ENCODE measurements around the gene YTHDC2. TPM values are rescaled to one million over a fixed set of nuclear protein-coding genes. Genes with fewer than 3 reads are reported as not detected.

The YTHDC2 gene
- total RNA-seq, 1 donor, result 32.6 TPM

DNA sequence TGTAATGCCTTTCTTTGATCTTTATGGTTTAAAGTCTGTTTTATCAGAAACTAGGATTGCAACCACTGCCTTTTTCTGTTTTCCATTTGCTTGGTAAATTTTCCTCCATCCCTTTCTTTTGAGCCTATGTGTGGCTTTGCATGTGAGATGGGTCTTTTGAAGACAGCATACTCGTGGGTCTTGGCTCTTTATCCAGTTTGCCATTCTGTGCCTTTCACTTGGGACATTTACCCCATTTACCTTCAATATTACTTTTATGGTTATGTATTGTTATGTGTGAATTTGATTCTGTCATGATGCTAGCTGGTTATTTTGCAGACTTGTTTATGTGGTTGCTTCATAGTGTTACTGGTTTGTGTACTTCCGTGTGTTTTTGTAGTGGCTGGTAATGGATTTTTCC, 59.2 kb downstream of the YTHDC2 start:
- no peak for DNase-seq (ENCODE audit: insufficient read length, low spot score, missing footprints)
- H3K27me3 ChIP-seq (ENCODE audit: insufficient read depth, low read length), result no peaks in the 10 kb centered on the region
- H3K79me2 ChIP-seq (ENCODE audit: insufficient read depth, low read length), result no peaks in the 10 kb centered on the region
- TF ChIP-seq, protein P1, sequence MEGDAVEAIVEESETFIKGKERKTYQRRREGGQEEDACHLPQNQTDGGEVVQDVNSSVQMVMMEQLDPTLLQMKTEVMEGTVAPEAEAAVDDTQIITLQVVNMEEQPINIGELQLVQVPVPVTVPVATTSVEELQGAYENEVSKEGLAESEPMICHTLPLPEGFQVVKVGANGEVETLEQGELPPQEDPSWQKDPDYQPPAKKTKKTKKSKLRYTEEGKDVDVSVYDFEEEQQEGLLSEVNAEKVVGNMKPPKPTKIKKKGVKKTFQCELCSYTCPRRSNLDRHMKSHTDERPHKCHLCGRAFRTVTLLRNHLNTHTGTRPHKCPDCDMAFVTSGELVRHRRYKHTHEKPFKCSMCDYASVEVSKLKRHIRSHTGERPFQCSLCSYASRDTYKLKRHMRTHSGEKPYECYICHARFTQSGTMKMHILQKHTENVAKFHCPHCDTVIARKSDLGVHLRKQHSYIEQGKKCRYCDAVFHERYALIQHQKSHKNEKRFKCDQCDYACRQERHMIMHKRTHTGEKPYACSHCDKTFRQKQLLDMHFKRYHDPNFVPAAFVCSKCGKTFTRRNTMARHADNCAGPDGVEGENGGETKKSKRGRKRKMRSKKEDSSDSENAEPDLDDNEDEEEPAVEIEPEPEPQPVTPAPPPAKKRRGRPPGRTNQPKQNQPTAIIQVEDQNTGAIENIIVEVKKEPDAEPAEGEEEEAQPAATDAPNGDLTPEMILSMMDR (IDR thresholded peaks at IDR 0.05; ENCODE audit: extremely low read depth, low read depth, low read length), result no peak
- H3K9me3 ChIP-seq (ENCODE audit: low read depth, low read length), result no peaks in the 10 kb centered on the region
- H4K20me1 ChIP-seq (ENCODE audit: insufficient read depth, low read length), result peaks cover 4% of the 10 kb centered on the region
- no peak overlapping the region for H3K4me3 ChIP-seq (ENCODE audit: insufficient read depth, low read length)
- no peak overlapping the region for H2AFZ ChIP-seq (ENCODE audit: low read length)
- H3K36me3 ChIP-seq (ENCODE audit: insufficient read depth, low read length), result no peaks in the 10 kb centered on the region
- no peak overlapping the region for H3K27ac ChIP-seq (ENCODE audit: low read depth, low read length)
- H3K4me2 ChIP-seq (ENCODE audit: insufficient read depth, low read length), result no peak overlapping the region
- H3K4me1 ChIP-seq (ENCODE audit: insufficient read depth, low read length), result peaks cover 10% of the 10 kb centered on the region

DNA sequence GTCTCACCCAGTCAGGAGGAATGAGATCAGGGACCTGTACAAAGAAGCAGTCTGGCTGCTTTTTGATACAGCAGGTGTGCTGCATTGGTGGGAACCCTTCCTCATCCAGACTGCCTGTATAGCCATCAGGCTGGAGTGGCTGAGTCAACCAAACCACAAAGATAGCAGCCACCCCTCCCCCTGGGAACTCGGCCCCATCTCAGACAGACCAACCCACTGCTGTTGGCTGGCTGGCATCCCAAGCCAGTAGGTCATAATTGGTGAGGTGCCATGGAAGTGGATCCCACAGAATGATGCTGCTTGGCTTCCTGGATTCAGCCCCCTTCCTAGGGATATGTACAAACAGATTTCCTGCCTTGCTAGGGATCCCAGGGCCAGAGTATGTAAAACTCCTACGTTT, 60.9 kb downstream of the YTHDC2 start:
- peak; percentile 84 for DNase-seq (ENCODE audit: insufficient read length, low spot score, missing footprints)
- TF ChIP-seq, protein P1 (IDR thresholded peaks at IDR 0.05; ENCODE audit: extremely low read depth, low read depth, low read length), result no peak
- H3K4me1 ChIP-seq (ENCODE audit: insufficient read depth, low read length), result peaks cover 10% of the 10 kb centered on the region
- no peaks in the 10 kb centered on the region for H3K27me3 ChIP-seq (ENCODE audit: insufficient read depth, low read length)
- H2AFZ ChIP-seq (ENCODE audit: low read length), result no peak overlapping the region
- no peaks in the 10 kb centered on the region for H3K36me3 ChIP-seq (ENCODE audit: insufficient read depth, low read length)
- no peak overlapping the region for H3K4me3 ChIP-seq (ENCODE audit: insufficient read depth, low read length)
- H3K4me2 ChIP-seq (ENCODE audit: insufficient read depth, low read length), result peak overlapping the region; percentile 25
- peaks cover 4% of the 10 kb centered on the region for H4K20me1 ChIP-seq (ENCODE audit: insufficient read depth, low read length)
- H3K79me2 ChIP-seq (ENCODE audit: insufficient read depth, low read length), result no peaks in the 10 kb centered on the region
- H3K27ac ChIP-seq (ENCODE audit: low read depth, low read length), result peak overlapping the region; percentile 75
- no peaks in the 10 kb centered on the region for H3K9me3 ChIP-seq (ENCODE audit: low read depth, low read length)

DNA sequence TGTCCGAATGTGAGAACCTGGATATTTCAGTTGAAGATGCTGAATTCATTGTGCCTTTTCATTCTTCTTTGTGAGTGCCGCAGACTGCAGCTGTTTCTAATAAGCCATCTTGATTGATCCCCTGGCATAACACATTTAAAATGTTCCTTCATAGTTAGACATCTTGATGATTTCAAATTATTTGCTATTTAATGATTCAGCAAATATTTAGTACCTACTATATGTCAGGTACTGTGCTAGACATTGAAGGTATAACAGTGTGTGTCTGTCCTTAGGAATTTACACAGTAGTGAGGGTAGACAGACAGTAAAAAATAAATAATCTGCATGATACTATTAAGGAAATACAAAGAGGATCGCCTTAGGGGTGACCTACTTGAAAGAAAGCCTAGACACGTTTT, 61.6 kb downstream of the YTHDC2 start:
- Histone ChIP-seq H3K4me2 (ENCODE audit: insufficient read depth, low read length) (peak overlapping the region; percentile 25), H3K4me3 (ENCODE audit: insufficient read depth, low read length) (no peak overlapping the region), H2AFZ (ENCODE audit: low read length) (no peak overlapping the region), H3K27me3 (ENCODE audit: insufficient read depth, low read length) (no peaks in the 10 kb centered on the region), H3K4me1 (ENCODE audit: insufficient read depth, low read length) (peaks cover 10% of the 10 kb centered on the region), H3K79me2 (ENCODE audit: insufficient read depth, low read length) (no peaks in the 10 kb centered on the region), H3K9me3 (ENCODE audit: low read depth, low read length) (no peaks in the 10 kb centered on the region), H3K36me3 (ENCODE audit: insufficient read depth, low read length) (no peaks in the 10 kb centered on the region), H3K27ac (ENCODE audit: low read depth, low read length) (peak overlapping the region; percentile 75), H4K20me1 (ENCODE audit: insufficient read depth, low read length) (peaks cover 4% of the 10 kb centered on the region)
- DNase-seq (ENCODE audit: insufficient read length, low spot score, missing footprints), result no peak
- TF ChIP-seq, protein P1 (IDR thresholded peaks at IDR 0.05; ENCODE audit: extremely low read depth, low read depth, low read length), result no peak

DNA sequence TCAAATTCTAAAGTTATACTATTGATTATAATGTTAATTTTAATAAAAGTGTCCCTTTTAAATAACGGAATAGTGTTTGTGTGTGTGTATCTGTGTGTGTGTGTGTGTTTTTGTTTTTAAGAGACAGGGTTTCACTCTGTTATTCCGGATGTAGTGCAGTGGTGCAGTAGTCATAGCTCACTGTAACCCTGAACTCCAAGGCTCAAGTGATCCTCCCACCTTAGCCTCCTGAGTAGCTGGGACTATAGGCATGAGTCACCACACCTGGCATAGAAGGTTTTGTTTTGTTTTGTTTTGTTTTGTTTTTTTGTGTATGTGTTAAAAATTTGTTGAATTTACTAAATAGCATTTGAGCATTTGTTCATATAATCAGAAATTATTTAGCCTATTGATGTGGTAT, 64.6 kb downstream of the YTHDC2 start:
- Histone ChIP-seq H3K9me3 (ENCODE audit: low read depth, low read length) (no peaks in the 10 kb centered on the region), H3K4me1 (ENCODE audit: insufficient read depth, low read length) (peaks cover 10% of the 10 kb centered on the region), H3K27me3 (ENCODE audit: insufficient read depth, low read length) (no peaks in the 10 kb centered on the region), H3K27ac (ENCODE audit: low read depth, low read length) (no peak overlapping the region), H3K36me3 (ENCODE audit: insufficient read depth, low read length) (peaks cover 9% of the 10 kb centered on the region), H4K20me1 (ENCODE audit: insufficient read depth, low read length) (peaks cover 4% of the 10 kb centered on the region), H3K79me2 (ENCODE audit: insufficient read depth, low read length) (no peaks in the 10 kb centered on the region), H3K4me2 (ENCODE audit: insufficient read depth, low read length) (no peak overlapping the region), H3K4me3 (ENCODE audit: insufficient read depth, low read length) (no peak overlapping the region), H2AFZ (ENCODE audit: low read length) (no peak overlapping the region)
- TF ChIP-seq, protein P1 (IDR thresholded peaks at IDR 0.05; ENCODE audit: extremely low read depth, low read depth, low read length), result no peak
- DNase-seq (ENCODE audit: insufficient read length, low spot score, missing footprints), result no peak
